HG02840 (cell line): Measurements from ENCODE around the gene SAMD11.

Experiments
- ATAC-seq: cut with Tn5 transposase; IDR thresholded peaks from one replicate; pipeline ENCODE4 v1.9.1; 2021; ENCODE audit warnings: mild to moderate bottlenecking, moderate library complexity, moderate number of reproducible peaks; ENCODE audit not compliant: unreplicated experiment, low FRiP score

Gene SAMD11

GRCh38 chr1:916173-917075, 7.3 kb upstream of the SAMD11 start:
- no peak for ATAC-seq

GRCh38 chr1:917076-917459, 6.7 kb upstream of the SAMD11 start:
- ATAC-seq = no peak

DNA sequence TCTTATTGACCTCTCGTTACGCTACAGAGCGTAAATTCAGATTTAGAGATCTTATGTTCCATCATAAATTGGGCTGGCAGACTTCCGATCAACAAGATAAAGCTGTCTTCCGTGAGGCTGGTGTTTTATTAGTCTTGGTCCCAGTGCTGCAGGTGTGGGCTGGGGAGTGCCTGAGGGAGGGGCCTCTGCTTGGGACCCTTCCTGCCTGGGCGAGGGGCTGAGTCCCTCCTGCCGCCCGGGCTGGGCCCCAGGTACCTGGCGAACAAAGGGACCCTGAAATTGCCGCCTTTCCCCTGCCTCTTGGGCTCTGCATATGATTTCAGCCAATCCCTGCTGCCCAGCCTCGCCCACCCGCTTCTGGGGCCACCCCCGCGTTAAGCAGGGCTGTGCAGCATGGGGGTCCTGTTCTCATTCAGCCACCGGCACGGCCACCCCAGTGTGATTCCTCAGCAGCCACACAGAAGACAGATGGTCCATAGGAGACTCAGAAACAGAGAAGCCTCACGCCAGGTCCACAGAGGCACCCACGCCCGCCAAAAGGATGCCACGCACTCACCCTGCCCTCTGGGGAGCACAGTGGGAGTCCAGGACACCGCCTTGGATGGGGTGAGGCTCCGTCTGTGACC, 6.1 kb upstream of the SAMD11 start:
- ATAC-seq = no peak

- no peak for ATAC-seq
Measured at GRCh38 chr1:918353-918752, 5.4 kb upstream of the SAMD11 start.

GRCh38 chr1:918843-919242, 4.9 kb upstream of the SAMD11 start:
- no peak for ATAC-seq

DNA sequence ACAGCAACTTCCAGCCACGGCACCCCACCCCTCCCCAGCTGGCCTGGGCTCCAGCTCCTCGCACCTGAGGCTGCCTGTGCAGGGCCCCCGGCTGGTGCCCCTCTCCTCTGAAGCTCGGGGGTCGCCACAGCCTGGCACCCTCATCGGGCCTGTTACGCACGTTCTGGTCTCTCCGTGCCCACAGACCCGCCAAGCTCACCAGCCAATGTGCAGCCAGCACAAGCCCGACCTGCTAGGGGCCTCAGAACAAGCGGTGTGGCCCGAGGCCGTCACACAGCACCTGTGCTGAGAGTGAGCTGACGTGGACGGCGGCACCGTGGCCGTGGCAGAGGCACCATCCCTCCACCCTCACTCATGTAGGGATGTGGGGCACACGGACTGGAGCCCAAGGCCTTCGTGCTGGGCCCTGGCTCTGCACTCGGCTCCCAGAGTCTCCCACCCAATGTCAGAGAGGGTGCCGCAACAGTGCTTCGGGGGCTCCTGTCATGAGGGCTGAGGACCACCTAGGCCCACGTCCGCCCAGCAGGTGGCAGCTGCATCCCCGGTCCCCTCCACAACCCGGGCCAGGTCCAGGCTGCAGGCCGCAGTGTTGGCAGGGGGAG, 4.4 kb upstream of the SAMD11 start:
- ATAC-seq = no peak

GRCh38 chr1:920010-920409, 3.7 kb upstream of the SAMD11 start:
- ATAC-seq = no peak

DNA sequence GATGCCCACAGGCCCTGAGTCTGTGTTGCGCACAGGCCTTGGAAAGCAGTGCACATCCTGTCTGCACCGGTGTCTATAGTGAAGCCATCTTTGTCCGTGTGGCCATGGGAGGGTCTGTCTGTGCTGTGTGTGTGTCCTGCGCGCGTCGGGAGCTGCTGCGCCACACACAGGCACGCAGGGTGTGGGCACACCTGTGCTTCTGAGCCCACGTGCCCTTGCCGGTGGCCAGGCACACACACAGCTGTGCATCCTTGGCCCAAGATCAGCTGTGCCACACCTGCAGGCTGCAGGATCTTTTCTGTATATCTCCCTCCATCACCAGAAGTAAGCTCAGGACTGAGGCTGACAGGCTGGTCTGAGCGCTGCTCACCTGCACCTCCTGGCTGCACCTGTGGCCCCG, 3.2 kb upstream of the SAMD11 start:
- ATAC-seq = no peak

GRCh38 chr1:921011-921837, 2.5 kb upstream of the SAMD11 start:
- ATAC-seq = no peak

DNA sequence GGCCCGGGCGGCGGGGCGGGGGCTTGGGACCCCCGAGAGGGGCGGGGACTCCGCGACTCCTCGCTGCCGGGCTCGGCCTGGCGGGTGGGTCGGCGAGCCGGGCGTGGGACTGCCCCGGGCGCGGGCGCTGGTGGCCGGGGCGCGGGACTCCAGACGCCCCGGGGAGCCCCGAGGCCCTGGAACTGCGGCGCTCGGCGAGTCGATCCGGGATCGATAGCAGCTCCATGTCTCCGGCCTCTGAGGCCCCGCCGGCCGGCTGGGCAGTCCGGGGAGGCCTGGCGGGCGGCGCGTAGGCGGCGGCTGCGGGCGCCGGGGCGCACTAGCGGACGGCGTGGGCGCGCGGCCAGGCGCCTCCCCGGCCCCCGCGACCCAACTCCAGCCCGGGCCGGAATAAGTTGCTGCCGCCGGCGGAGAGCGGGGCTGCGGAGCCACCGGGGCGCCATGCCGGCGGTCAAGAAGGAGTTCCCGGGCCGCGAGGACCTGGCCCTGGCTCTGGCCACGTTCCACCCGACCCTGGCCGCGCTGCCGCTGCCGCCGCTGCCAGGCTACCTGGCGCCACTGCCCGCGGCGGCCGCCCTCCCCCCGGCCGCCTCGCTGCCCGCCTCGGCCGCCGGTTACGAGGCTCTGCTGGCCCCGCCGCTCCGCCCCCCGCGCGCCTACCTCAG, 400 bp downstream of the SAMD11 start:
- no peak for ATAC-seq

DNA sequence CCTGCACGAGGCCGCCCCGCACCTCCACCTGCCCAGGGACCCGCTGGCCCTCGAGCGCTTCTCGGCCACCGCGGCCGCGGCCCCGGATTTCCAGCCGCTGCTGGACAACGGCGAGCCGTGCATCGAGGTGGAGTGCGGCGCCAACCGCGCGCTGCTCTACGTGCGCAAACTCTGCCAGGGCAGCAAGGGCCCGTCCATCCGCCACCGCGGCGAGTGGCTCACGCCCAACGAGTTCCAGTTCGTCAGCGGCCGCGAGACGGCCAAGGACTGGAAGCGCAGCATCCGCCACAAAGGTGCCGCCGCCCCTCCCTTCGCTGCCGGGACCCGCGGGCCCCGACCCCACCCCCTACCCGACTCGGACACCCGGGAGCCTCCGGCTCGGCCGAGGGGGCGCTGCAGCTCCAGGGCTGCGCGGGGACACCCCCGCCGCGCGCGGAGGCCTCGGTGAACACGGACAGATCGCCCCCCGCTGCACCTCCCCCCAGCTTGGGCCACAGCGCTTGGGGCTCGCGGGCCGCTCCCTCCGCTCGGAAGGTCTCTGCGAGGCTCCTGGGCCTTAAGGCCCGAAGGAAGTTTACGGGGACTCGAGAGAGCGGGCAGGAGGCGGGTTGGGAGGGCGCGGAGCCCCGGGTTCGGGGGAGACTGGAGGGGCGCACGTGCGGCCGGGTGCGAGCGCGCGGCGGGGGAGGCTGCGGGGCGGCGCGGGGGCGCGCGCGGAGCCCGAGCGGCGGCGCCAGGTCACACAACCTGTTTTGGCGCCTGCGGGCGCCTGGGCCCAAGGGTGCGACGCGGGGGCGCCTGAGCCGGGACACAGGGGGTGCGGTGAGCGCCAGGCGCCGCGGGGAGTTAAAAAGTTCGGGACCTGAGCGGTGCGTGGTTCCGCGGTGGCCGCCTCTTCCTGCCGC, 1.2 kb downstream of the SAMD11 start:
- no peak for ATAC-seq

DNA sequence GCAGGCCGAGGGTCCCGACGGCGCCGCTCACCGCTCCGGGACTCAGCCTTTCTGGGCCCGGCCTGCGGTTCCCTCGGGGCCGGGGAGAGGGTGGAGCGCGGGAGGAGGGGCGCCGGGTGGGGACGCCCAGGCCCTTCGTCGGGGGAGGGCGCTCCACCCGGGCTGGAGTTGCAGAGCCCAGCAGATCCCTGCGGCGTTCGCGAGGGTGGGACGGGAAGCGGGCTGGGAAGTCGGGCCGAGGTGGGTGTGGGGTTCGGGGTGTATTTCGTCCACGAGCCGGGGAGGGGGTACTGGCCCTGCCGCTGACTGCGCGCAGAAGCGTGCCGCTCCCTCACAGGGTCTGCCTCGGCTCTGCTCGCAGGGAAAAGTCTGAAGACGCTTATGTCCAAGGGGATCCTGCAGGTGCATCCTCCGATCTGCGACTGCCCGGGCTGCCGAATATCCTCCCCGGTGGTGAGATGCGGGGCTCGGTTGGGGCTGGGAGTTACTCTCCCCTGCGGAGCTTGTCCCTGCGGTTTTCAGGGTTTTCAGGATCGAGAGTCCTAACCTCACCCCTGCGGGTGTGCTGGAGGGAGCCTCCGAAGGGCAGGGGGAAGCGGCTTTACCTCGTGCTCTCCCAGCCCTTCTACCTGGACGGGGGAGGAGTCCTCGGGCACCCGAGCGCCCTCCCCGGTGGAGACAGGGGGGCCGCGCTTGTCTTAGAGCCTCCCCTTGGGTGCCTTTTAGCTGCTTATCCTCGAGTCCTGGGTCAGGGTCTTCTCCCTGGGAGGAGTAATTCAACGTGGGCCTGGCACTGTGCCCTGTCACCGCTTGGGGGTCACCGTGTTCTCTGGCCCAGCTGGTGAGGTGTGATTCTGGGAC, 2.1 kb downstream of the SAMD11 start:
- ATAC-seq = no peak

- ATAC-seq = no peak
Measured at GRCh38 chr1:927234-927633, 3.5 kb downstream of the SAMD11 start.

- no peak for ATAC-seq
Measured at GRCh38 chr1:927748-928147, 4.0 kb downstream of the SAMD11 start.

DNA sequence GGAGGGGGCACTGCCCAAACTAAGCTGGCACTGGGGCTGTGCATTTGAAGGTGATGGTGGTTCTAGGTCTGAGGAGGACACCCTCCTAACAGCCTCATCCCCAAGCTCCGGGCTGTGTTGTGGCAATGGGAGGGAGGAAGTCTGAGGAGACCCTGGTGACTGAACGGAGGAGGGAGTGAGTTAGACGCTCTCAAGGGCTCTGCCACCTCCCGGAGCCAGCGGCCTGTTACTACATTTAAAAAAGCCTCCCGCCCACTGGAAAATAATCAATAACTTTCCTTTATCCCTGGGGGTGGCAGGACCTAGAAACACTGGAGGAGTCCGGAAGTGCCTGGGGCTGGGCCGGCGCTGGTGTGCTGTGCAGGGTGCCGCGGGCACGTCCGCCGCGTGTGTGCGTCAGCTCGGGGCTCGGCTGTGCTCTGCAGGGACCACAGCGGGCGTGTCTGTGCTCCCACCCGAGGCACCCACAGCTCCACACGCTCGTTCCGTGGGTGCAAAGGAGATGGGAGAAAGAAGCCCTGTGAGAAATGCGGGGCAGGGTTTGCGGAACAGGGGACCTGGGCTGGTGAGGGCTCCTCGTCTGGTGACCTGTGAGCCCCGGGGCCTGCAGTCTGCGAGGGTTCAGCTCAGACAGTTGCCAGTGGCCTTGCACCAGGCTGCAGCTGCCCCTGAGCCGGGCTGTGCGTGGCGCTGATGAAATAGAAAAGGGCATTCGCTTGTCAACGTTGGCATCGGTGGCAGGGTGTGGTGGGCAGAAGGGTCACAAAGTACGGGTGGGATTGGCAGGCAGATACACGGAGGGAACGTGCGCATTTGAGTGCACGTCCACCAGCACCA, 5.3 kb downstream of the SAMD11 start:
- ATAC-seq = no peak

DNA sequence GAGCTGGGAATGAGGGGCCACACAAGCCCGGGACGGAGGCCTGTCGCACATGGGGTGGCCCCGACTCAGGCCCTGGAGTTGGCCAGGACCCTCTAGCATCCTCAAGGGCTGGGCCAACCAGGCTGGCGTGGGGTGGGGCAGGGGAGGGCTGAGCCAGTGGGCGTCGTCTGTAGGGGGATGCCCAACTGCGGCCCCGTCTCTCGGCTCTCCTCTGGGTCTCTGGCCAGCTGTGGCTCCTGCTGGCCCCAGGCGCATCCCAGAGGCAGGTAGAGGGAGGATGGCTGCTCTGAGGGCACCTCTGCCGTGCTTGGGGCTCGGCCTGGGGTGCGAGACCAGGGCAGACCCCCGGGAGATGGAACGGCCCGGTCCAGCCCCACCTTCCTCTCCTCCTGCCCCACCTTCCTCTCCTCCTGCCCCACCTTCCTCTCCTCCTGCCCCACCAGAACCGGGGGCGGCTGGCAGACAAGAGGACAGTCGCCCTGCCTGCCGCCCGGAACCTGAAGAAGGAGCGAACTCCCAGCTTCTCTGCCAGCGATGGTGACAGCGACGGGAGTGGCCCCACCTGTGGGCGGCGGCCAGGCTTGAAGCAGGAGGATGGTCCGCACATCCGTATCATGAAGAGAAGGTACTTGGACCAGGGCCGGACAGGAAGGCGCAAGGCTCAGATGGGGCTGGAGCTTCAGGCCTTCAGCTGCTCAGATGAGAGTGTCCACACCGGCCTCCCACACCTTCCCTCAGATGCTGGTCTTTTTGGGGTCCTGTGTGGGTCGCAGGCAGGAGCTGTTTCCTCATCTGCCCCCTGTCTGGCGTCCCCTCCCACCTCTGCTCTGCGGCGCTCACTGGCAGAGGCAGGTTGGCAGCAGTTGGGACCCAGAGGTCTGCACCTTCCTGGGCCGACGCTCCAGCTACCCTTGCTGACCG, 6.2 kb downstream of the SAMD11 start:
- no peak for ATAC-seq
